K562 (cell line): ENCODE results near the gene LTBP1. TPM values are rescaled to one million over a fixed set of nuclear protein-coding genes. Genes with fewer than 3 reads are reported as not detected.

Experiments used
- ATAC-seq: fragments of 200-7000 bp; cut with Tn5 transposase; 3 replicates; pipeline ENCODE4 v1.9.1; 2020; ENCODE audit warnings: moderate library complexity
- BruUV-seq: library from RNA; stranded (reverse); fragments of 400-500 nt; replicated peaks from 2 replicates; lab custom pipeline; 2021; lab: Mats Ljungman, UMichigan
- CTCF ChIA-PET: fragments of 300-600 bp; formaldehyde crosslinking; extraction: SDS; loops from one replicate; lab custom pipeline; 2021; ENCODE audit warnings: low intra/inter-chr PET ratio; lab: Yijun Ruan, JAX
- POLR2A ChIA-PET: fragments of 300-600, 350-650 bp; sonication (Branson Sonifier 250); formaldehyde crosslinking; extraction: SDS; loops from one replicate; lab custom pipeline; 2021; ENCODE audit warnings: antibody characterized with exemption, inconsistent platforms; lab: Yijun Ruan, JAX
- DNase-seq, 4 experiments: peaks; one replicate each; pipeline versions ENCODE4 v3.0.0 to v3.0.0-alpha.2; 2011 to 2018; ENCODE audit warnings: low spot score in 3 of 4, mixed read lengths in 3 of 4; ENCODE audit errors: extremely low read depth in 1 of 4
- FAIRE-seq: peaks from 2 replicates; lab custom pipeline; 2011; peaks lifted over from hg19 to GRCh38; lab: Jason Lieb, UNC
- H2AFZ ChIP-seq: 2 replicates; pipeline ENCODE4 v1.6.0; 2011; ENCODE audit warnings: low read depth, low read length, control low read depth, inconsistent platforms
- H3K27ac ChIP-seq: fragments of 200-600 bp; 3 replicates; pipeline ENCODE4 v1.8.0; 2011; ENCODE audit warnings: low read depth, mild to moderate bottlenecking, control low read depth, inconsistent platforms, low read length, moderate library complexity, mixed read lengths; ENCODE audit errors: extremely low read depth
- H3K27me3 ChIP-seq, 2 experiments: fragments of 300-600 bp in 1 of 2; 2 replicates in 1 of 2; 3 replicates in 1 of 2; pipeline versions ENCODE4 v1.6.0 to v1.8.0; 2011; ENCODE audit warnings: inconsistent platforms in 2 of 2, low read length in 2 of 2, mild to moderate bottlenecking in 1 of 2, mixed read lengths in 1 of 2, moderate library complexity in 1 of 2; ENCODE audit not compliant: control insufficient read depth in 2 of 2, insufficient read depth in 2 of 2
- H3K36me3 ChIP-seq: fragments of 300-600 bp; 3 replicates; pipeline ENCODE4 v1.8.0; 2011; ENCODE audit warnings: mild to moderate bottlenecking, low read length, inconsistent platforms; ENCODE audit not compliant: control insufficient read depth, insufficient read depth
- H3K4me1 ChIP-seq, 2 experiments: fragments of 200-600 bp in 1 of 2; replicated peaks in 1 of 2; 2 replicates in 1 of 2; 3 replicates in 1 of 2; pipeline versions ENCODE4 v1.5.1 to v1.8.0; 2011; ENCODE audit warnings: inconsistent platforms in 2 of 2, low read length in 2 of 2, mild to moderate bottlenecking in 1 of 2, mixed read lengths in 1 of 2, moderate library complexity in 1 of 2; ENCODE audit not compliant: control insufficient read depth in 2 of 2, insufficient read depth in 2 of 2
- H3K4me2 ChIP-seq: 2 replicates; pipeline ENCODE4 v1.6.1; 2011; ENCODE audit warnings: low read length, control low read depth, inconsistent platforms, mixed read lengths; ENCODE audit not compliant: insufficient read depth
- H3K4me3 ChIP-seq: fragments of 200-600 bp; sonication (generic), shearing (Covaris generic); 2 replicates; pipeline ENCODE4 v1.5.1; 2016; ENCODE audit warnings: control low read depth, inconsistent platforms
- H3K79me2 ChIP-seq: fragments of 200-600 bp; 3 replicates; pipeline ENCODE4 v1.8.0; 2011; ENCODE audit warnings: low read length, inconsistent platforms; ENCODE audit not compliant: control insufficient read depth, insufficient read depth
- H3K9ac ChIP-seq, 2 experiments: 2 replicates each; pipeline versions ENCODE4 v1.6.0 to v1.6.1; 2011; ENCODE audit warnings: low read depth in 2 of 2, low read length in 2 of 2, control low read depth in 1 of 2, inconsistent platforms in 1 of 2, mild to moderate bottlenecking in 1 of 2, mixed read lengths in 1 of 2; ENCODE audit not compliant: insufficient read depth in 1 of 2
- H3K9me1 ChIP-seq: one replicate; pipeline ENCODE4 v1.6.0; 2011; ENCODE audit warnings: inconsistent platforms, mild to moderate bottlenecking, low read length, moderate library complexity; ENCODE audit not compliant: control insufficient read depth, insufficient read depth
- H3K9me3 ChIP-seq: replicated peaks from 2 replicates; pipeline ENCODE4 v1.5.1; 2011; ENCODE audit warnings: low read depth, low read length, inconsistent platforms; ENCODE audit not compliant: control insufficient read depth, insufficient read depth
- H4K20me1 ChIP-seq: replicated peaks from 2 replicates; pipeline ENCODE4 v1.6.1; 2011; ENCODE audit warnings: low read length, inconsistent platforms, mixed read lengths; ENCODE audit not compliant: control insufficient read depth, insufficient read depth
- NCOA4 ChIP-seq: fragments of 450-650 bp; IDR thresholded peaks from 2 replicates; pipeline ENCODE4 v1.6.1; 2018; ENCODE audit warnings: mild to moderate bottlenecking; ENCODE audit not compliant: partially characterized antibody
- POLR2A ChIP-seq: fragments of 450-650 bp; conservative IDR thresholded peaks from 2 replicates; pipeline ENCODE4 v1.6.1; 2016
- RFX7 ChIP-seq: fragments of 250-450 bp; sonication (Bioruptor Pico); IDR thresholded peaks from 2 replicates; pipeline ENCODE4 v1.5.1; 2021; ENCODE audit warnings: mild to moderate bottlenecking
- SMARCA4 ChIP-seq: fragments of 450-650 bp; IDR thresholded peaks from 2 replicates; pipeline ENCODE4 v1.6.1; 2016
- ZNF165 ChIP-seq: fragments of 250-450 bp; sonication (Bioruptor Pico); IDR thresholded peaks from 2 replicates; pipeline ENCODE4 v1.4.0; 2020; ENCODE audit warnings: borderline replicate concordance
- ZNF436 ChIP-seq: fragments of 250-450, 450-650 bp; sonication (Bioruptor Pico); formaldehyde crosslinking; IDR thresholded peaks from 2 replicates; pipeline ENCODE4 v1.7.0; 2020; ENCODE audit warnings: mild to moderate bottlenecking
- WGBS: fragments of 100-300 bp; shearing (Covaris generic); methylation state at CpG from one replicate; pipeline ENCODE4 v1.1.6; 2016; ENCODE audit warnings: low coverage, mixed read lengths; ENCODE audit not compliant: insufficient coverage; ENCODE audit errors: missing lambda C conversion rate; 5-methylcytosine and 5-hydroxymethylcytosine counted together
- in situ Hi-C: fragments of 300-500 bp; cut with MboI; formaldehyde crosslinking; loops from 4 replicates; pipeline ENCODE4 v1.15.0; 2018; ENCODE audit warnings: inconsistent platforms, mixed read lengths
- intact Hi-C: fragments of 100-400 bp; cut with micrococcal nuclease; formaldehyde crosslinking; loops from 2 replicates; pipeline ENCODE4 v1.14.2; 2022
- polyA plus RNA-seq, 8 experiments: library from polyadenylated mRNA; depleted of rRNA in 4 of 8; stranded (reverse) in 5 of 8; unstranded in 3 of 8; fragments of >200 nt; fragmentation: Nextera tagmentation in 2 of 8; fragmentation: Illumina TruSeq in 1 of 8; extraction: Ambion mirVana in 2 of 8; extraction: Trizol in 1 of 8; gene quantifications; 2 replicates each; pipeline versions ENCODE4 v1.2.1 to v1.2.3, GENCODE V29; 2011 to 2014; ENCODE audit warnings: inconsistent platforms in 1 of 8, missing spikeins in 1 of 8
- total RNA-seq, 7 experiments: library from RNA; depleted of rRNA in 6 of 7; stranded (reverse); fragments of >200 nt in 6 of 7; fragmentation: Illumina TruSeq in 2 of 7; extraction: Trizol in 2 of 7; gene quantifications; 2 replicates each; pipeline versions ENCODE4 v1.2.1 to v1.2.3, GENCODE V29; 2011 to 2021; ENCODE audit warnings: low replicate concordance in 1 of 7
- TF ChIP-seq, protein P1 (sequence below): sonication (generic); formaldehyde crosslinking; IDR thresholded peaks from 2 replicates; pipeline ENCODE4 v1.8.1; 2023; ENCODE audit warnings: missing genetic modification reagents, mild to moderate bottlenecking, borderline replicate concordance
- TF ChIP-seq, protein P2 (sequence below): sonication (generic); formaldehyde crosslinking; IDR thresholded peaks from 2 replicates; pipeline ENCODE4 v1.5.0; 2020; ENCODE audit warnings: missing genetic modification reagents

Gene LTBP1
- total and polyA plus RNA-seq, 9 of the 15 experiments (the other 6 are each of a cell fraction or from before 2014, with no cell fraction given) = 3.6 to 16.4 (median 8.5) TPM

DNA sequence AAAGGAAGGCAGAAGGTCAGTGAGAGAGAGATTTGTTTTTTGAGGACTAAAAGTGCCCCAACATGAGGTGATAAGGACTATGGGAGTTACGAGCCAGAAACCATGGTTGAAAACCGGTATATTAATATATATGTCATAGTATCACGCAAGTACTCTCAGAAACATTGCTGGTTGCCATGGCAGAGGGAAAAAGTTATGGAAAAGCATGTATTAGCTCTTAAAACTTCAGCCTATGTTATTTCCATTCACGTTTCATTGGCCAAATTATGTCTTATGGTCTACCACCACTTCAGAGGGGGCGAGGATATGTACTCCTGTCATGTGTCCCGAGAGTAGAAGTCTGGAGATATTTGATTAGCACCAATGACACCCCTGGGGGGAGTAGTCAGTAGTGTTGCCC is 125.9 kb downstream of the LTBP1 start:
- H3K79me2 ChIP-seq = no peaks in the 10 kb centered on the region
- H3K9ac ChIP-seq = no peak overlapping the region
- no peaks in the 10 kb centered on the region for H3K27me3 ChIP-seq
- no peak for FAIRE-seq
- H3K4me3 ChIP-seq = no peak overlapping the region
- no peaks in the 10 kb centered on the region for H3K9me3 ChIP-seq
- DNase-seq = no peak
- 36% methylated on average over 6 of the region's 6 CpGs for WGBS
- no peaks in the 10 kb centered on the region for H3K9me1 ChIP-seq
- no peak for ATAC-seq
- in situ Hi-C loops = no loop called here
- no peak overlapping the region for H2AFZ ChIP-seq
- peaks cover 0 to 7% of the 10 kb centered on the region in 2 experiments; a peak in 3 of 5 replicates for H3K4me1 ChIP-seq
- TF ChIP-seq NCOA4 (no peak), ZNF436 (CRISPR knock-in tag) (no peak), POLR2A (no peak), ZNF165 (CRISPR knock-in tag) (no peak), RFX7 (CRISPR knock-in tag) (no peak), SMARCA4 (no peak)
- TF ChIP-seq, protein P1, sequence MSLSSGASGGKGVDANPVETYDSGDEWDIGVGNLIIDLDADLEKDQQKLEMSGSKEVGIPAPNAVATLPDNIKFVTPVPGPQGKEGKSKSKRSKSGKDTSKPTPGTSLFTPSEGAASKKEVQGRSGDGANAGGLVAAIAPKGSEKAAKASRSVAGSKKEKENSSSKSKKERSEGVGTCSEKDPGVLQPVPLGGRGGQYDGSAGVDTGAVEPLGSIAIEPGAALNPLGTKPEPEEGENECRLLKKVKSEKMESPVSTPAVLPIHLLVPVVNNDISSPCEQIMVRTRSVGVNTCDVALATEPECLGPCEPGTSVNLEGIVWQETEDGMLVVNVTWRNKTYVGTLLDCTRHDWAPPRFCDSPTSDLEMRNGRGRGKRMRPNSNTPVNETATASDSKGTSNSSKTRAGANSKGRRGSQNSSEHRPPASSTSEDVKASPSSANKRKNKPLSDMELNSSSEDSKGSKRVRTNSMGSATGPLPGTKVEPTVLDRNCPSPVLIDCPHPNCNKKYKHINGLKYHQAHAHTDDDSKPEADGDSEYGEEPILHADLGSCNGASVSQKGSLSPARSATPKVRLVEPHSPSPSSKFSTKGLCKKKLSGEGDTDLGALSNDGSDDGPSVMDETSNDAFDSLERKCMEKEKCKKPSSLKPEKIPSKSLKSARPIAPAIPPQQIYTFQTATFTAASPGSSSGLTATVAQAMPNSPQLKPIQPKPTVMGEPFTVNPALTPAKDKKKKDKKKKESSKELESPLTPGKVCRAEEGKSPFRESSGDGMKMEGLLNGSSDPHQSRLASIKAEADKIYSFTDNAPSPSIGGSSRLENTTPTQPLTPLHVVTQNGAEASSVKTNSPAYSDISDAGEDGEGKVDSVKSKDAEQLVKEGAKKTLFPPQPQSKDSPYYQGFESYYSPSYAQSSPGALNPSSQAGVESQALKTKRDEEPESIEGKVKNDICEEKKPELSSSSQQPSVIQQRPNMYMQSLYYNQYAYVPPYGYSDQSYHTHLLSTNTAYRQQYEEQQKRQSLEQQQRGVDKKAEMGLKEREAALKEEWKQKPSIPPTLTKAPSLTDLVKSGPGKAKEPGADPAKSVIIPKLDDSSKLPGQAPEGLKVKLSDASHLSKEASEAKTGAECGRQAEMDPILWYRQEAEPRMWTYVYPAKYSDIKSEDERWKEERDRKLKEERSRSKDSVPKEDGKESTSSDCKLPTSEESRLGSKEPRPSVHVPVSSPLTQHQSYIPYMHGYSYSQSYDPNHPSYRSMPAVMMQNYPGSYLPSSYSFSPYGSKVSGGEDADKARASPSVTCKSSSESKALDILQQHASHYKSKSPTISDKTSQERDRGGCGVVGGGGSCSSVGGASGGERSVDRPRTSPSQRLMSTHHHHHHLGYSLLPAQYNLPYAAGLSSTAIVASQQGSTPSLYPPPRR = no peak
- TF ChIP-seq, protein P2, sequence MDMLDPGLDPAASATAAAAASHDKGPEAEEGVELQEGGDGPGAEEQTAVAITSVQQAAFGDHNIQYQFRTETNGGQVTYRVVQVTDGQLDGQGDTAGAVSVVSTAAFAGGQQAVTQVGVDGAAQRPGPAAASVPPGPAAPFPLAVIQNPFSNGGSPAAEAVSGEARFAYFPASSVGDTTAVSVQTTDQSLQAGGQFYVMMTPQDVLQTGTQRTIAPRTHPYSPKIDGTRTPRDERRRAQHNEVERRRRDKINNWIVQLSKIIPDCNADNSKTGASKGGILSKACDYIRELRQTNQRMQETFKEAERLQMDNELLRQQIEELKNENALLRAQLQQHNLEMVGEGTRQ (CRISPR knock-in tag) = no peak
- ChIA-PET CTCF (no interaction called here), POLR2A (no interaction called here)
- no peaks in the 10 kb centered on the region for H4K20me1 ChIP-seq
- no TSS peak for BruUV-seq
- no peak overlapping the region for H3K27ac ChIP-seq
- intact Hi-C loops = no loop called here
- H3K36me3 ChIP-seq = no peaks in the 10 kb centered on the region; the same call in 2 of the 3 replicates
- H3K4me2 ChIP-seq = no peak overlapping the region
